Caco-2 (cell line): ENCODE data around the gene FARP1. TPM values are rescaled to one million over a fixed set of nuclear protein-coding genes. Genes with fewer than 3 reads are reported as not detected.

Experiments used
- BruUV-seq: library from RNA; stranded (reverse); fragments of 400-500 nt; replicated peaks from 2 replicates; lab custom pipeline; 2021; lab: Mats Ljungman, UMichigan
- CTCF ChIA-PET: fragments of 300-600 bp; sonication (Branson Sonifier 250); formaldehyde crosslinking; loops from one replicate; lab custom pipeline; 2022; ENCODE audit warnings: antibody characterized with exemption; lab: Charles Lee
- POLR2A ChIA-PET: fragments of 300-600 bp; sonication (Branson Sonifier 250); formaldehyde crosslinking; loops from one replicate; lab custom pipeline; 2022; ENCODE audit warnings: antibody characterized with exemption; lab: Charles Lee
- DNase-seq, 2 experiments: peaks; one replicate each; pipeline versions ENCODE4 v3.0.0 to v3.0.0-alpha.2; 2020 to 2022
- H3K27me3 ChIP-seq: replicated peaks from 2 replicates; pipeline ENCODE4 v1.6.0; 2011; ENCODE audit warnings: low read length; ENCODE audit not compliant: control insufficient read depth, insufficient read depth
- H3K36me3 ChIP-seq: 2 replicates; pipeline ENCODE4 v1.5.1; 2011; ENCODE audit warnings: low read length; ENCODE audit not compliant: control insufficient read depth, insufficient read depth
- H3K4me1 ChIP-seq: fragments of 250-450 bp; sonication (Bioruptor Pico); 2 replicates; pipeline ENCODE4 v1.5.1; 2020; ENCODE audit warnings: mild to moderate bottlenecking
- H3K4me3 ChIP-seq: 2 replicates; pipeline ENCODE4 v1.5.1; 2011; ENCODE audit warnings: low read depth, mild to moderate bottlenecking, control low read depth, low read length
- H3K9me3 ChIP-seq: fragments of 250-450 bp; sonication (Bioruptor Pico); 2 replicates; pipeline ENCODE4 v1.5.1; 2020; ENCODE audit warnings: mild to moderate bottlenecking, moderate library complexity
- H3K27ac Mint-ChIP-seq: one replicate; pipeline ENCODE4 v1.8.0; 2022; ENCODE audit warnings: mixed read lengths; ENCODE audit not compliant: unreplicated experiment
- H3K27me3 Mint-ChIP-seq: one replicate; pipeline ENCODE4 v1.8.0; 2022; ENCODE audit warnings: mixed read lengths; ENCODE audit not compliant: insufficient read depth, unreplicated experiment
- H3K36me3 Mint-ChIP-seq: one replicate; pipeline ENCODE4 v1.8.0; 2022; ENCODE audit warnings: mild to moderate bottlenecking, mixed read lengths; ENCODE audit not compliant: insufficient read depth, unreplicated experiment
- H3K4me1 Mint-ChIP-seq: one replicate; pipeline ENCODE4 v1.8.0; 2022; ENCODE audit warnings: low read depth, mixed read lengths; ENCODE audit not compliant: unreplicated experiment
- H3K4me3 Mint-ChIP-seq: one replicate; pipeline ENCODE4 v1.8.0; 2022; ENCODE audit warnings: mild to moderate bottlenecking, moderate library complexity, mixed read lengths; ENCODE audit not compliant: unreplicated experiment
- H3K9me3 Mint-ChIP-seq: one replicate; pipeline ENCODE4 v1.8.0; 2022; ENCODE audit warnings: mixed read lengths; ENCODE audit not compliant: unreplicated experiment
- CTCF ChIP-seq, 2 experiments: fragments of 200-600 bp in 1 of 2; IDR thresholded peaks; 1 replicate in 1 of 2; 2 replicates in 1 of 2; pipeline versions ENCODE4 v1.5.1 to v1.8.0; 2011 to 2022; ENCODE audit warnings: antibody characterized with exemption in 1 of 2, control low read depth in 1 of 2, inconsistent platforms in 1 of 2, low read depth in 1 of 2, low read length in 1 of 2, mild to moderate bottlenecking in 1 of 2, moderate library complexity in 1 of 2; ENCODE audit not compliant: insufficient read depth in 1 of 2, severe bottlenecking in 1 of 2, unreplicated experiment in 1 of 2
- intact Hi-C: fragments of 100-400 bp; cut with micrococcal nuclease; formaldehyde crosslinking; loops from one replicate; pipeline ENCODE4 v1.10.0; 2022; ENCODE audit not compliant: unreplicated experiment
- total RNA-seq: library from RNA; stranded (reverse); gene quantifications from 2 replicates; pipeline ENCODE4 v1.2.3, GENCODE V29; 2022

FARP1 gene
- total RNA-seq, 1 experiment from 2014 or later: 189 TPM

- H3K27ac Mint-ChIP-seq: no peak overlapping the region
Measured at GRCh38 chr13:98100481-98100880, 42.4 kb upstream of the FARP1 start.

GRCh38 chr13:98103531-98103930 is 39.4 kb upstream of the FARP1 start:
- no peaks in the 10 kb centered on the region for H3K9me3 ChIP-seq
- H3K4me3 ChIP-seq: no peak overlapping the region
- Mint-ChIP-seq H3K27me3 (no peaks in the 10 kb centered on the region), H3K27ac (no peak overlapping the region), H3K4me3 (no peak overlapping the region), H3K36me3 (no peaks in the 10 kb centered on the region), H3K4me1 (no peaks in the 10 kb centered on the region), H3K9me3 (peaks cover 15% of the 10 kb centered on the region)
- intact Hi-C loops: no loop called here
- H3K4me1 ChIP-seq: no peaks in the 10 kb centered on the region
- DNase-seq: no peak
- no TSS peak for BruUV-seq
- H3K27me3 ChIP-seq: no peaks in the 10 kb centered on the region
- no peak for TF ChIP-seq CTCF (IDR thresholded peaks at IDR 0.05; ENCODE audit: insufficient read depth in 1 of 2, low read depth in 1 of 2, low read length in 1 of 2, severe bottlenecking in 1 of 2, unreplicated experiment in 1 of 2)
- ChIA-PET POLR2A (no interaction called here), CTCF (no interaction called here)
- no peaks in the 10 kb centered on the region for H3K36me3 ChIP-seq

More at GRCh38 chr13:98100481-98100880, 42.4 kb upstream of the FARP1 start:
- Histone ChIP-seq H3K9me3 (no peaks in the 10 kb centered on the region), H3K4me1 (no peaks in the 10 kb centered on the region), H3K27me3 (no peaks in the 10 kb centered on the region), H3K36me3 (no peaks in the 10 kb centered on the region), H3K4me3 (no peak overlapping the region)
- DNase-seq: no peak
- Mint-ChIP-seq H3K27me3 (no peaks in the 10 kb centered on the region), H3K9me3 (peaks cover 14% of the 10 kb centered on the region), H3K36me3 (no peaks in the 10 kb centered on the region), H3K4me1 (no peaks in the 10 kb centered on the region), H3K4me3 (no peak overlapping the region)
- no peak for TF ChIP-seq CTCF (IDR thresholded peaks at IDR 0.05; ENCODE audit: insufficient read depth in 1 of 2, low read depth in 1 of 2, low read length in 1 of 2, severe bottlenecking in 1 of 2, unreplicated experiment in 1 of 2)
- CTCF ChIA-PET: no interaction called here
- POLR2A ChIA-PET: no interaction called here
- intact Hi-C loops: no loop called here
- BruUV-seq: no TSS peak

- H3K36me3 Mint-ChIP-seq: no peaks in the 10 kb centered on the region
- H3K4me3 Mint-ChIP-seq: no peak overlapping the region
- H3K9me3 ChIP-seq: no peaks in the 10 kb centered on the region
- peaks cover 11% of the 10 kb centered on the region for H3K9me3 Mint-ChIP-seq
- H3K27me3 Mint-ChIP-seq: no peaks in the 10 kb centered on the region
- H3K4me3 ChIP-seq: no peak overlapping the region
- no peaks in the 10 kb centered on the region for H3K36me3 ChIP-seq
- BruUV-seq: no TSS peak
- intact Hi-C loops: loop anchor here (1.0 kb wide), 3 partner anchors 39 to 249 kb away; no protein-coding TSS in a partner anchor
- H3K27me3 ChIP-seq: no peaks in the 10 kb centered on the region
- H3K27ac Mint-ChIP-seq: no peak overlapping the region
- peak; percentile 23 to 36 for DNase-seq
- ChIA-PET POLR2A (no interaction called here), CTCF (no interaction called here)
- peak; percentile 45 to 57 for TF ChIP-seq CTCF (IDR thresholded peaks at IDR 0.05; ENCODE audit: insufficient read depth in 1 of 2, low read depth in 1 of 2, low read length in 1 of 2, severe bottlenecking in 1 of 2, unreplicated experiment in 1 of 2)
- H3K4me1 ChIP-seq: no peaks in the 10 kb centered on the region
- no peaks in the 10 kb centered on the region for H3K4me1 Mint-ChIP-seq
Measured at GRCh38 chr13:98103942-98104880, 38.7 kb upstream of the FARP1 start.
